Measurements from ENCODE around the gene PML.

Gene PML

DNA sequence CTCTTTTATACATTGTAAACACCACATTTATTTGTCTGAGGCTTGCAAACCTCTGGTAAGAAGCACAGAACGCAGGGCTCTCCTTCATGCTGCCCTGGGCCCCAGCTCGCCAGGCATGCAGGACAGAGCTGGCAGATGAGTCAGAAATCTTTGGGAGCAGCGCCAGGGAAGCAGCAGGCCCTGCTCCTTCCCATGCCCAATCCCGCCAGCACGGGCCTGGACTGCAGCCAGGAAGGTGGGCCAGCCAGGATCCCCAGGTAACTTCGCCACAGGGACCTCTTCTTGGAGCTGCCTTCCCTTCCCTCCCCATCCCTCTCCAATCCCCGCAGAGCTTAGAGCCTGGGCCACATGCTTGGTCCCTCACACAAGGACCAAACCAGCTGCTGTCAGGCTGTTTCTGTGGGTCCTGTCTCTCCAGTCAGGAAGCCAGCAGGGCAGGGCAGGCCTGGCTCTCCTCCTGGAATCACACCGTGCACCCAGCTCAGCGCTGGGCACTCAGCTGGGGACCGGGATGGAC is 11.2 kb upstream of the PML start:
- H3K27ac ChIP-seq, result peak overlapping the region; percentile 15 to 97 (median 91)

DNA sequence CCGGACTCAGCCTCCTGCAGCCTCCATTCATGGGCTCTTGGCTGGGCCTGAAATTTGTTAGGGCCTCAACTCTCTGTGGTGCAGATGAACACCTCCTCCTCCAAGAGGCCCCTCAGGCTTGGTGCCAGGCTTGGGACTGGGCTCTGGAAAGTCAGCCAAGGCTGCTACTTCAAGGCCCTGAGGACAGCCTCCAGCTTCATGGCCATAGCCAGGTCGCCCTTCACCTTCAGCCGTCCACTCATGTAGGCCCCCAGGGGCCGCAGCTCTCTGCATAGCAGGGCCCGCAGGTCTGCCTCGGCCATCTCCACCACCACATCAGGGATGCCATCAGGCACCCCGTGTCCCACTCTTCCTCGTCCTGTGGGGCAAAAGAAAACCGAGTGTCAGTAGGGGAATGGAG is 10.7 kb upstream of the PML start:
- no peak overlapping the region for H3K4me3 ChIP-seq
- H3K27ac ChIP-seq, result peak overlapping the region in 20 of 21 experiments; percentile 51 to 97 (median 92)

More for the DNA sequence above, 11.2 kb upstream of the PML start:
- no peak overlapping the region for H3K4me3 ChIP-seq

DNA sequence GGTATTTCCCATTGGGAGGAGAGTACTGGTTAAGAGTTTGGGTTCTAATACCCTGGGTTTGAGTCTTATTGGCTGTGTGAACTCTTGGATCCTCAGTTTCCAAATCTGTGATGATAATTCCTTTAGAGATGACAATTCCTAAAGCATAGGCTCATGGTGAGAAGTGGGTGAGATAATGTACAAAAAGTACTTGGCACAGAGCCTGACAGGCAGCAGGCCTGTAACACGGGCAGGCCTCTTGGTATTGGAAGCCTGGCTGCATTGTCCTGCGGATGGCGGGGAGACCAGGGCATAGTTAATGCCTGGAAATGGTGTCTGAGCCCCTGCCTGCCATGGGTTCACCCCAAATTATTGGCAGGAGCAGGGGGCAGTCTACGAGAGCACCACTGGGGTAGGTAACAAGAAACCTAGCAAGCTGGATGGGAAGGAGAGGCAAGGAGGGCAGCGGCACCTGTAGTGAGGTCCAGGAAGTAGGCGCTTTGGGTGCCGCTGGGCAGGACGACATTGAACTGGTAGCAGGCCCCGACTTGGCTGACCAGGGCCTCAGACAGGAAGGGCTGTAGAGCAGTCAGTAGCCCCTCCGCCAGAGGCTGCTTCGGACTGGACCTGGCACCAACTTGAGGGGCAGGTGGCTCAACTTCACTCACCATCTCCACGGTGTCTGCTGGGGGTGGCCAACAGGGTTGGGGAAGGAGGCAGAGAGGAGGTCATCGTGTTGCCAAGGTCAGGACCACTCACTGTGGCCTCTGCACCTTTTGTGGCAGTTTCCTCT is 10.1 kb upstream of the PML start:
- Histone ChIP-seq H3K27ac (peak overlapping the region in 17 of 21 experiments; percentile 15 to 97 (median 92)), H3K4me3 (no peak overlapping the region)

- peak overlapping the region in 15 of 21 experiments; percentile 15 to 97 (median 91) for H3K27ac ChIP-seq
Observed at GRCh38 chr15:73985101-73985873, 9.2 kb upstream of the PML start.

DNA sequence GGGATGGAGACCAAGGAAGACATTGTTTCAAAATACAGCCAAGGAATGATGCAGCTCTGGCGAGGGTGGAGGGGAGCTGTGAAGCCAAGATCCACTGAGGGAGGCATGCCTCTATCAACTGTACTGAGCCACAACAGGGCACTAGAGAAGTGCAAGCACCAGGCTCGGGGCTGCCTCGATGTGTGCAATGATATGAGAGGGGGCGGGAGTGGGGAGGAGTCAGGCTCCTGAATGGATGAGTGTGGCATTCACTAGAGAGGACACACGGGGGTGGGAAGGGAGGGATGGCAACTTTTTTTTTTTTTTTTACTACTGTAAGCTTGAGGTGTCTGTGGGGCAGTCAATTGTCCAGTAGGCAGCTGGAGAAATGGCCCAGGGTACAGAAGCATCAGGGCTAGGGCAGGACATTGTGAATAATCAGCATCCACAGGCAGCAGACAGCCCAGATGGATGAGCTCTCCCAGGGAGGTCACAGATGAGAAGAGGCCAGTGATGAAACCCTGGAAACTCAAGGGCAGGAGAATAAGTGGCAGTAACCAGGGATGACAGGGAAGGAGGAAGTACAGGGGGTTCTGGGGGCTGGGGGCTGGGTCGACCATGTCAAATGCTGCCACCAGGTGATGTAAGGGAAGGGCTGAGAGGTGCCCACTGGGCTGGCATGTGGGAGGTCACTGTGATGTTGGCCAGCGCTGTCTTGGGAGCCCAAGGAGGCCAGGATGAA is 8.3 kb upstream of the PML start:
- Histone ChIP-seq H3K4me3 (no peak overlapping the region), H3K27ac (peak overlapping the region in 12 of 21 experiments; percentile 16 to 95 (median 92))

More at GRCh38 chr15:73985101-73985873, 9.2 kb upstream of the PML start:
- H3K4me3 ChIP-seq, result no peak overlapping the region

DNA sequence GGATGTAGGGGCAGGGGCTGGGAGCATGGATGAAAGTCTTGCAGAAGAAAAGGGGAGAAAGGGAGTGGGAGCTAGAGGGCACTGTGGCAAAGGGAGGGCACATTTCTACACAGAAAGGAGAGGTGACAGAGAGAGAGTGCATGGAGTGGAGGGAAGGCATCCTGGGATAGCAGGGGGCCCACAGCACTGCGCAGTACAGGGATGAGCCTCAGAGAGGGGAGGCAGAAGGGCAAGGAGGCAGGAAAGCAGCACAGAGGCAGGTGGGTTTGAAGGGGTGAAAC is 7.8 kb upstream of the PML start:
- Histone ChIP-seq H3K4me3 (no peak overlapping the region), H3K27ac (peak overlapping the region in 17 of 21 experiments; percentile 4 to 99 (median 86))

GRCh38 chr15:73987250-73987649 is 7.3 kb upstream of the PML start:
- peak overlapping the region in 19 of 21 experiments; percentile 3 to 99 (median 92) for H3K27ac ChIP-seq
- H3K4me3 ChIP-seq, result no peak overlapping the region

DNA sequence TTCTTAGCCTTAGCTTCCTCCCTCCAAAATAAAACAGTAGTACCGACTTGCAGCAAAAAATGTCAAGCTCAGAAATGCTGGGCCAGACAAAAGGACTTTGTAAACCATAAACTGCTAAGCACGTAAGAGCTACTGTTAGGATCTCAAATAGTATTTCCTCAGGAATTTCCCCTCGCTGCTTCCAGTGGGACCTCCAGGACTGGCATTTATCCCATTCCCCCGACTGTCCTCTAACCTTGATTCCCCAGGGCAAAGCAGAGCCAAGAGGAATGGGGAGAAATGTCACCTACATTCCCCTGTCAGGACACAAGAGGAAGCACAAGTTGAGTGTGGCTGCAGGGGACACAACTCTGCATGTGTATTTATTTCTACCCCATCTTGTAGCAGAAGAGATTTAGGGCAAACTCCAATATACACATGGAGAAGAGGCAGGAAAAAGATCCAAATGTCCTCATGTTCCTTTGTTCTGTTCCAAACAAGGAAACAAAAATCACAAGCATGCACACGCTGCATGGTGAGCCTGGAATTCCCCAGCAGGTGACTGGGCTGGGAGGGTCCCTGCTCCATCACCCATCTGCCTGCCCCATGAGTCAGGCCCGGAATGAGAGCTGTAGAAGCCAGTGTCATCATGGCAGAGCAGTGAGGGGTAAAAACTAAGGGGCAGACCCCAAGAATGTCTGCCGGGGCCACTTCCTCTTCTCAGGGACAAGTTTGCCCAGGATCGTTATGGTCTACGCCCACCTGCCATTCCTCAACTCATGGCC is 6.7 kb upstream of the PML start:
- H3K27ac ChIP-seq, result peak overlapping the region in 19 of 21 experiments; percentile 58 to 99 (median 92)
- H3K4me3 ChIP-seq, result no peak overlapping the region

- peak overlapping the region in 20 of 21 experiments; percentile 46 to 99 (median 92) for H3K27ac ChIP-seq
- no peak overlapping the region for H3K4me3 ChIP-seq
Observed at GRCh38 chr15:73988445-73988969, 6.0 kb upstream of the PML start.

DNA sequence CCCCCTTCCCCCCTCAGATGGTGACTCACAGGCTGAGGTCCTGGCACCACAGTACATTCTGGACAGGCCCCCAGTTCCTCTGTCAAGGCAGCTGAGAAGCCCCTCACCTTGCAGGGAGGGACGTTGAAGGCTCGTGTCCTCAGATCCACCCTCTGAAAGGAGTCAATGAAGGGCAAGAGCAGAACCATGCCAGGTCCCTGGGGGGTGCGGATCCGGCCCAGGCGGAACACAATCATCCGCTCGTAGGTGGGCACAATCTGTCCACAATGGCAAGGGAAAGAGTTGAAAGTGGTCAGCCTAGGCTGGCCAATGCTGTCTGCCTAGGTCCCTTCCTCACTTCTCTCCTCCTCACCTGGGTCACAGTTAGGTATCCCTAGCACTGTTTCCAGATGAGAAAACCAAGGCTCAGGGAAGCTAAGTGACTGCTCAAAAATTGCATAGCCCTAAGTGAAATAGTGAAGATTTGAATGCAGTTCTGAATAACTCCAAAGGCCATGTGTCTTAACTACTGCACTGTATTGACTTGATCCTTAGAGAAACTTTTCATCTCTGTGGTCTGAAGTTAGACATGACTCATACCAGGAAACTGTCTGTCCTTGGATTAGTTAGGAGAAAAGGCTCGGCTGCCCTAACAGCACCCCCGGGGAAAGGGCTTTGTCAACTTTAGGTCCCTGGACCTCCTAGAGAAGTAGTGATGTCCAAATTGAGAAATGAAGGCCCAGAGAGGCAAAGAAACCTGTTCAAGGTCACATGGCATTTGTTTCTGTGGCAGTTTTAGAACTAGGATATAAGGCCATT is 5.3 kb upstream of the PML start:
- Histone ChIP-seq H3K4me3 (no peak overlapping the region), H3K27ac (peak overlapping the region in 20 of 21 experiments; percentile 46 to 99 (median 92))

DNA sequence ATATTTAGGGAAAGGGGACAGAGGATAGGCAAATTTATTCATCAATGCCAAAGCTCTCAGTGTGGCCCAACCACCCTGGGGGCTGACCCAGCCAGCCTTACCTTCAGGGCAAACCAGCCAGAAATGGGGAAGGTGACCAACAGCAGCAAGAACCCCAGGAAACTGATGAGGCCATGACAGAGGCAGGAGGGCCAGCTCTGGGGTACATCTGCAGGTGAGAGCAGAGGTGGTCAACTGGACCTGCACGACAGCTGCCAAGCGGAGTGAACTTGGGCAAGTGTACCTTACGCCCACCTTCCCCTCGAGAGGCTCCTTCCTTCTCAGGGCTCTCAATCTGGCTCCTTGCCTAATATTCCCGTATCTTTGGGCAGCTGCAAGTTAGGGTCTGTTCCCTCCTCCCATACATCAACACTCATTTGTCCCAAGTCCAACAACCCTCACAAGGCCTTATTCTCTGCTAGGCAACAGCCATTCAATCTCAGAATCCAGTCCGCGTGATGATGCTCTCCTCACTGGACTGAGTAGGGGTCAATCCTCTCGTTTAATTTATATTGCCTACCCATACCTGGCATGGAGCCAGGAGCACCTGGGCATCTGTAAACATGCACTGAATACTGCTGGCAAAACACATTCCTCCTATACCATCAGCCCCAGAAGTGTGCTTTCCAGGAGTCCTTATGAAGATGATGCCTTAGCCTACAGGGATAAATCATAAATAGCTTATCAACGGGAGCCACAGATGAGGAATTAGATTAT is 4.1 kb upstream of the PML start:
- Histone ChIP-seq H3K4me3 (no peak overlapping the region), H3K27ac (peak overlapping the region in 20 of 21 experiments; percentile 14 to 99 (median 92))

GRCh38 chr15:73991260-73991659 is 3.3 kb upstream of the PML start:
- H3K4me3 ChIP-seq, result peak overlapping the region; percentile 69 to 96 (median 76)
- H3K27ac ChIP-seq, result peak overlapping the region in 20 of 21 experiments; percentile 65 to 99 (median 92)

DNA sequence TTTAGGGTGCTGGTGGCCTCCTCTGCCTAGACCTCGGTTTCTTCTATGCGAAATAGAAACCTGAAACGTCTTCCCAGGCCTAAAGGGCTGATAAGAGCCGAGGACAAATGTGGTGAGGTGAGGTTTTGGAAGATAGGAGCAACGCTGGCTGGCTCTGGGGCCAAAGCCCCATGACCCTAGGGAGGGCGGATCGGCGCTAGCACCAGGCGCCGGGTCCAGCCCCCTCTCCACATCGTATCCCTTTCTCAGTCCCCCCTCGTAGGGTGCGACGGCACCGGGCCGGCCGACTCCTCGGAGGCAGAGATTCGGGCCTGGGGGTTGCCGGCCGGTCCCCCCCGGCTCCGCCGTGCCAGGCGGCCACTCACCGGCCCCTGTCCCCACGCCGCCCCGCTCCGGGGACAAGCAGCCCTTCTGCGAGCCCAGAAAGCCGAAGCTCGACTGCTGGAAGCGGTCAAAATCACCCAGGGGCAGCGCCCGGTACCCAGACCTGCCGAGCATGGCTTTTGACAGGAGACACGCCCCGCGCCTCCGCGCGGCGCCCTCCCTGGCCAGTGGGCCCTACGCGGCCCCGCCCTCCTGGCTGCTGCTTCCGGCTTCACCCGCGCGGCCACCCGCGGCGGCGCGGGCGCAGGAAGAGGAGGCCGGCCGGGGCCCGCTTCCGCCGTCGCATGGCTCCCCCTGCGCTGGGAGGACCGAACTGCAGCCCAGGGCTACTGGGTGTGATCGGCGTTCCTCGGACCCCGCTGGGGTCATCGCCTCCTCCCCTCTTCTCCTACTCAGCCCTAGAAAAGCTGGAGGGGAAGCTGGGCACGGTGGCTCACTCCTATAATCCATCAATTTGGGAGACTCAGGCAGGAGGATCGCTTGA is 2.6 kb upstream of the PML start, which contains the start of gene STOML1:
STOML1 (minus strand) TSS at position 570 of the 868 bp plus-strand sequence; CDS start at position 498, 72 bp downstream.
- peak within 1 kb of the TSS; percentile 69 to 96 (median 76) for H3K4me3 ChIP-seq
- H3K27ac ChIP-seq, result peak within 1 kb of the TSS in 20 of 21 experiments; percentile 65 to 99 (median 93)

DNA sequence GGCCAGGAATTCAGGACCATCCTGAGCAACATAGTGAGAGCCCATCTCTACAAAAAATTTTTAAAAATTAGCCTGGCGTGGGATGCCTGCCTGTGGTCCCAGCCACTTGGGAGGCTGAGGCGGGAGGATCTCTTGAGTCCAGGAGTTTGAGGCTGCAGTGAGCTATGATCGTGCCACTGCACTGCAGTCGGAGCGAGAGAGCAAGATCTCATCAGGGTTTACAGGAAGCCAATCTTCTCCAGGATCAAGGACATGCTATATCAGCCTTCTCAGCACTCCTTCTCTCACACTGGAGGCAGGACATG is 2.0 kb upstream of the PML start:
- Histone ChIP-seq H3K27ac (peak overlapping the region in 18 of 21 experiments; percentile 58 to 99 (median 92)), H3K4me3 (peak overlapping the region; percentile 69 to 96 (median 76))

- Histone ChIP-seq H3K4me3 (peak overlapping the region in 5 of 7 experiments; percentile 63 to 93 (median 71)), H3K27ac (peak overlapping the region in 16 of 21 experiments; percentile 48 to 99 (median 95))
Observed at GRCh38 chr15:73993211-73993994, 1.1 kb upstream of the PML start.

Measured in skin epidermis (tissue), 12 donors.